Cerebellar nuclear complex (tissue), 1 donor: ENCODE results near the gene CGB1.
"Not testable (repeated sequence)": the region's sequence is repeated elsewhere in the genome, so short reads cannot be mapped to it uniquely, and the experiment has no call there.

Experiments used
- DNase-seq, 2 experiments: peaks; one replicate each; lab custom pipeline; 2025; lab: John Stamatoyannopoulos, UW

Gene CGB1

DNA sequence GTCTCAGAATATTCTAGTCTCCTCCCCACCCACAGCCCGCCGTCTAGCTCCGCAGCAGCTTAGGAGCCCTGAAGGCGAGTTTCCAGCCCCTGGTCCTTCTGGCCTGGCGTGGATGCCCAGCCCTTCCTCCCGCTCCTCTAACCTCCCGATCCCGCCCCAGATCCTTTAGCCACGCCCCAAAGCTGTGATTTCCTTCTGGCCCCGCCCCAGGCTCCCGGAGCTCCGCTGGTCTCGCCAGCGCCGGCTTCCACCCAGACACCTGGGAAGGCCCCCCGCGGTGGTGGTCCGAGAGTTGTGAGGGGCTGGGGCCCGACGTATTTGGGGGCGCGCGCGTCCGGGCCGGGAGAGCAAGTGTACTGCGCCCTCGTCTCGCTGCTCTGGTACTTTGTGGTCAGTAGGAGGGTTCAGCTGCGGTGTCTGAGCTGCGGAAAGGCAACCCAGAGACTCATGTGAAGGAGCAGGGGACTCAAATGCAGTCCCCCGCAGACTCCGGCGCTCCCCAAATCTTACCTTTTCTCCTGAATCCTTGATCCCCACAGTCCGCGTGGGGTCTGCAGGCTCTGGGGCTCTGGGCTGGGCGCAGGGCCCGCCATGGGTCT is 21.0 kb upstream of the CGB1 start, which contains the start of gene CGB7:
TSS of gene CGB7 (minus strand) at position 114 of the 599 bp plus-strand sequence. CDS start 2,374 bp downstream, outside the sequence.
- DNase-seq, result no peak

GRCh38 chr19:49056902-49057596 is 20.4 kb upstream of the CGB1 start:
- not testable (repeated sequence) for DNase-seq

GRCh38 chr19:49056101-49056901 is 19.6 kb upstream of the CGB1 start:
- DNase-seq, result no peak

DNA sequence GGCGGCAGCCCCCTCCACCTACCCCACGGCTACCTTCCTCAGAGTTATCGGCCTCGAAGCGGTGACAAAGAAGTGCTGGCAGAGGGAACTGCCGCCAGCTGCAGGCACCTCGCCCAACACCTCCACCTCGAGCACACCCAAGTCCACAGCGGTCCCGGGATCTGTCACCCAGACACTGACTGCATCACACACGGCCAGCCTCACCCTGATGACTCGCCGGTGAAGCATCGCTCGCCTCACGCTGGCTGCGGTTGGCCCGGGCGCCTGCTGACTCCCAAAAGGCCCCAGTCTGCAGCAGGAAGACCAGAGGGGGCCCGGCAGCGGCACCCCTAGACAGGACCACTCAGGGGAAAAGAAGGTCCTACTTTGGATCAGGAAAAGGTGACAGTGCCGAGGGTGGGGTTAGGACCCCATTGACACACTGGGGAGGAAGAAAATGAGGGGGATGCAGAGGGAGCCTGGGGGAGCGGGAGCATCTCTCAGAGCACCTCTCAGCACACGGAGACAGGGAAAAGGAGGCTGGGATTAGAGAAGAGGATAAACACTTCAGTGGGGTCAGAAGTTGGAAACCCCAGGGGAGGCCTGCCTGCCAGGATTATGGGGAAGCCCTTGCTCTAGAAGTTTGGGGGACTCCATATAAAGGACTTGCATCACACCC is 13.8 kb upstream of the CGB1 start:
- DNase-seq, result not testable (repeated sequence)

DNA sequence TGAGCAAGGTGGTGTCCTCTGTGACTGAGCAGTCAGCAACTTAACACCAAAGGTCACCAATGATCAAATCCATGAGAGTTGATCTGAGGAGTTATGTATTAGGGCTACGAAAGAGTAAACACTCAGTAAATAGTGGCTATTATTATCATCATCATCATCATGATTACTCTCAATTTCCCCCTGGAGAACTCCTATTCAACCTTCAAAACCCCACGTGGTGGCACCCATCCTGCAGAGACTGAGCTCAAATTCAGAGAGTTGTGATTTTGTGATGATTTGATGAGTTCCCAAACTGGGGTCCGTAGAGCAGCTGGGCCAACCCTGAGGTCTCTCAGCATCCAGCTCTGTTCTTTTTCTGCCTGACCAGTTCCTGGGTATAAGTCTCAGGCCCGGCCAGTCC is 13.1 kb upstream of the CGB1 start:
- DNase-seq, result not testable (repeated sequence)

GRCh38 chr19:49049011-49049410 is 12.3 kb upstream of the CGB1 start, which contains the start of gene CGB8:
Gene CGB8, minus strand, starts transcription at chr19:49049111. Its CDS starts 372 bp downstream, at chr19:49048739.
- DNase-seq, result not testable (repeated sequence)

- not testable (repeated sequence) for DNase-seq
These were observed 6.9 kb upstream of the CGB1 start, which contains the start of gene CGB5 for GRCh38 chr19:49043548-49043947. Gene CGB5, plus strand, starts transcription at chr19:49043848. Its CDS starts 362 bp downstream, at chr19:49044210.

DNA sequence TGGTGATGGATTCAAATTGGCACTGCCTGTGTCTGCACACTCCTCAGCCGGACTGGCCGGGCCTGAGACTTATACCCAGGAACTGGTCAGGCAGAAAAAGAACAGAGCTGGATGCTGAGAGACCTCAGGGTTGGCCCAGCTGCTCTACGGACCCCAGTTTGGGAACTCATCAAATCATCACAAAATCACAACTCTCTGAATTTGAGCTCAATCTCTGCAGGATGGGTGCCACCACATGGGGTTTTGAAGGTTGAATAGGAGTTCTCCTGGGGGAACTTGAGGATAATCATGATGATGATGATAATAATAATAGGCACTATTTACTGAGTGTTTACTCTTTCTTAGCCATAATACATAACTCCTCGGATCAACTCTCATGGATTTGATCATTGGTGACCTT is 6.0 kb upstream of the CGB1 start:
- DNase-seq, result not testable (repeated sequence)

DNA sequence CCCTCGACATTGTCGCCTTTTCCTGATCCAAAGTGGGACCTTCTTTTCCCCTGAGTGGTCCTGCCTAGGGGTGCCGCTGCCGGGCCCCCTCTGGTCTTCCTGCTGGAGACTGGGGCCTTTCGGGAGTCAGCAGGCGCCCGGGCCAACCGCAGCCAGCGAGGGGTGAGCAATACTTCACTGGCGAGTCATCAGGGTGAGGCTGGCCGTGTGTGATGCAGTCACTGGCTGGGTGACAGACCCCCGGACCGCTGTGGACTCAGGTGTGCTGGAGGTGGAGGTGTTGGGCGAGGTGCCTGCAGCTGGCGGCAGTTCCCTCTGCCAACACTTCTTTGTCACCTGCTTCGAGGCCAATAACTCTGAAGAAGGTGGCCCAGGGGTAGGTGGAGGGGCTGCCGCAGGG is 5.5 kb upstream of the CGB1 start:
- no peak for DNase-seq

GRCh38 chr19:49039736-49040135 is 3.0 kb upstream of the CGB1 start:
- DNase-seq, result not testable (repeated sequence)

GRCh38 chr19:49038557-49039276 is 2.0 kb upstream of the CGB1 start:
- DNase-seq, result not testable (repeated sequence)

DNA sequence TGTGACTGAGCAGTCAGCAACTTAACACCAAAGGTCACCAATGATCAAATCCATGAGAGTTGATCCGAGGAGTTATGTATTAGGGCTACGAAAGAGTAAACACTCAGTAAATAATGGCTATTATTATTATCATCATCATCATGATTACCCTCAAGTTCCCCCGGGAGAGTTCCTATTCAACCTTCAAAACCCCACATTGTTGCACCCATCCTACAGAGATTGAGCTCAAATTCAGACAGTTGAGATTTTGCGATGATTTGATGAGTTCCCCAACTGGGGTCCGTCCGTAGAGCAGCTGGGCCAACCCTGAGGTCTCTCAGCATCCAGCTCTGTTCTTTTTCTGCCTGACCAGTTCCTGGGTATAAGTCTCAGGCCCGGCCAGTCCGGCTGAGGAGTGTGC is 1.4 kb upstream of the CGB1 start:
- DNase-seq, result not testable (repeated sequence)

GRCh38 chr19:49031642-49032301 is 4.9 kb downstream of the CGB1 start, which contains the start of gene CGB2:
Gene CGB2, plus strand, starts transcription at chr19:49031890. Its CDS starts 206 bp downstream, at chr19:49032096.
- not testable (repeated sequence) for DNase-seq

GRCh38 chr19:49030323-49030722 is 6.4 kb downstream of the CGB1 start:
- not testable (repeated sequence) for DNase-seq

GRCh38 chr19:49029749-49030148 is 6.9 kb downstream of the CGB1 start:
- not testable (repeated sequence) for DNase-seq

DNA sequence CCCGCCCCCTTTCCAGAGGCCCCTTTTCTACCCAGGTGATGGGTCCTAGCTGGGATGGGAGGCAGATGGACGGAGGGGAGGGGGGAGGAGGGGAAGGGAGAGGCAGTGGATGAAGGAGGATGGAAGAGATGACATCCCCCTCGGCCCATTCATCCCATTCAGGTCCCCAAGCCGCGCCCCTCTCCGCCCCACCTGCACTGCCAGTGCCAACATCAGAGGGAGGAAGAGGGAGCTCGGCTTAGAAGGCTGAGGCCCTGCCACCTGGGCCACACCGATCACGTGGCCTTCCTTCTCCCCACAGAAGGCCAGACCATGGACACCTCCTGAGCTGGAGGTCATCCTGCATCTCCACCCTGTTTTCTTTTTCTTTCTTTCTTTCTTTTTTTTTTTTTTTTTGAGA is 8.0 kb downstream of the CGB1 start:
- DNase-seq, result not testable (repeated sequence)

DNA sequence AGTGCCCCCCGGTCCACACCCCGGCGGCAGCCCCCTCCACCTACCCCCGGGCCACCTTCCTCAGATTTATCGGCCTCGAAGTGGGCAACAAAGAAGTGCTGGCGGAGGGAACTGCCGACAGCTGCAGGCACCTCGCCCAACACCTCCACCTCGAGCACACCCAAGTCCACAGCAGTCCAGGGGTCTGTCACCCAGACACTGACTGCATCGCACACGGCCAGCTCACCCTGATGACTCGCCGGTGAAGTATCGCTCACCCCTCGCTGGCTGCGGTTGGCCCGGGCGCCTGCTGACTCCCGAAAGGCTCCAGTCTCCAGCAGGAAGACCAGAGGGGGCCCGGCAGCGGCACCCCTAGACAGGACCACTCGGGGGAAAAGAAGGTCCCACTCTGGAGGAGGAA is 11.1 kb downstream of the CGB1 start:
- DNase-seq, result not testable (repeated sequence)

DNA sequence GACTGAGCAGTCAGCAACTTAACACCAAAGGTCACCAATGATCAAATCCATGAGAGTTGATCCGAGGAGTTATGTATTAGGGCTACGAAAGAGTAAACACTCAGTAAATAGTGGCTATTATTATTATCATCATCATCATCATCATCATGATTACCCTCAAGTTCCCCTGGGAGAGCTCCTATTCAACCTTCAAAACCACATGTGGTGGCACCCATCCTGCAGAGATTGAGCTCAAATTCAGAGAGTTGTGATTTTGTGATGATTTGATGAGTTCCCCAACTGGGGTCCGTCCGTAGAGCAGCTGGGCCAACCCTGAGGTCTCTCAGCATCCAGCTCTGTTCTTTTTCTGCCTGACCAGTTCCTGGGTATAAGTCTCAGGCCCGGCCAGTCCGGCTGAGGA is 11.6 kb downstream of the CGB1 start:
- DNase-seq, result not testable (repeated sequence)

GRCh38 chr19:49024233-49024632 is 12.5 kb downstream of the CGB1 start, which contains the start of gene CGB3:
Gene CGB3, minus strand, starts transcription at chr19:49024333. Its CDS starts 362 bp downstream, at chr19:49023971.
- DNase-seq, result not testable (repeated sequence)

GRCh38 chr19:49022116-49022515 is 14.6 kb downstream of the CGB1 start:
- DNase-seq, result no peak
